GM10266 (cell line): ENCODE data around the gene MEGF8.
A peak's percentile ranks its signal among the peaks of the same experiment; 100 is the strongest.

ENCODE experiments used
- DNase-seq: peaks from one replicate; pipeline ENCODE4 v3.0.0; 2012; ENCODE audit errors: extremely low spot score
- TF ChIP-seq, protein P1 (sequence below): IDR thresholded peaks from 2 replicates; pipeline ENCODE4 v1.5.1; 2012; ENCODE audit warnings: mild to moderate bottlenecking, low read depth; ENCODE audit not compliant: control insufficient read depth, insufficient read depth; ENCODE audit errors: missing control alignments

Gene MEGF8

DNA sequence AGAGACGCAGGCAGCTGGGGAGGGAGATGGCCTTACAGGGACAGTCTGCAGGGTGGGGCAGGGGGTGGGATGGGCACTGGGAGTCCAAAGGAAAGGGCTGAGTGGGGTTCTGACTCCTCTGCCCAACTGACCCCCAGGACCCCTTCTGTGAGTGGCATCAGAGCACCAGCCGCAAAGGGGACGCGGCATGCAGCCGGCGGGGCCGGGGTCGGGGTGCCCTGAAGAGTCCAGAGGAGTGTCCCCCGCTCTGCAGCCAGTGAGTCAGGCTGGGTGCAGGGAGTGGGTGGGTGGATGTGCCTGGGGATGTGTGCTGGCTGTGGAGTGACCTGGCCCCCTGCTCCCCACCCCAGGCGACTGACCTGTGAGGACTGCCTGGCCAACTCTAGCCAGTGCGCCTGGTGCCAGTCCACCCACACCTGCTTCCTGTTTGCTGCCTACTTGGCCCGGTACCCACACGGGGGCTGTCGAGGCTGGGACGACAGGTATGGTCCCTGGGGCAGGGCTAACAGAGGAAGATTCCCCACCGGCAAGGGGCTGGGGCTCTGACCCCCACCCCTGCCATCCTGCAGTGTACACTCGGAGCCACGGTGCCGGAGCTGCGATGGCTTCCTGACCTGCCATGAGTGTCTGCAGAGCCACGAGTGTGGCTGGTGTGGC lies 25.8 kb downstream of the MEGF8 start:
- no peak for DNase-seq
- TF ChIP-seq, protein P1, sequence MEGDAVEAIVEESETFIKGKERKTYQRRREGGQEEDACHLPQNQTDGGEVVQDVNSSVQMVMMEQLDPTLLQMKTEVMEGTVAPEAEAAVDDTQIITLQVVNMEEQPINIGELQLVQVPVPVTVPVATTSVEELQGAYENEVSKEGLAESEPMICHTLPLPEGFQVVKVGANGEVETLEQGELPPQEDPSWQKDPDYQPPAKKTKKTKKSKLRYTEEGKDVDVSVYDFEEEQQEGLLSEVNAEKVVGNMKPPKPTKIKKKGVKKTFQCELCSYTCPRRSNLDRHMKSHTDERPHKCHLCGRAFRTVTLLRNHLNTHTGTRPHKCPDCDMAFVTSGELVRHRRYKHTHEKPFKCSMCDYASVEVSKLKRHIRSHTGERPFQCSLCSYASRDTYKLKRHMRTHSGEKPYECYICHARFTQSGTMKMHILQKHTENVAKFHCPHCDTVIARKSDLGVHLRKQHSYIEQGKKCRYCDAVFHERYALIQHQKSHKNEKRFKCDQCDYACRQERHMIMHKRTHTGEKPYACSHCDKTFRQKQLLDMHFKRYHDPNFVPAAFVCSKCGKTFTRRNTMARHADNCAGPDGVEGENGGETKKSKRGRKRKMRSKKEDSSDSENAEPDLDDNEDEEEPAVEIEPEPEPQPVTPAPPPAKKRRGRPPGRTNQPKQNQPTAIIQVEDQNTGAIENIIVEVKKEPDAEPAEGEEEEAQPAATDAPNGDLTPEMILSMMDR = no peak

DNA sequence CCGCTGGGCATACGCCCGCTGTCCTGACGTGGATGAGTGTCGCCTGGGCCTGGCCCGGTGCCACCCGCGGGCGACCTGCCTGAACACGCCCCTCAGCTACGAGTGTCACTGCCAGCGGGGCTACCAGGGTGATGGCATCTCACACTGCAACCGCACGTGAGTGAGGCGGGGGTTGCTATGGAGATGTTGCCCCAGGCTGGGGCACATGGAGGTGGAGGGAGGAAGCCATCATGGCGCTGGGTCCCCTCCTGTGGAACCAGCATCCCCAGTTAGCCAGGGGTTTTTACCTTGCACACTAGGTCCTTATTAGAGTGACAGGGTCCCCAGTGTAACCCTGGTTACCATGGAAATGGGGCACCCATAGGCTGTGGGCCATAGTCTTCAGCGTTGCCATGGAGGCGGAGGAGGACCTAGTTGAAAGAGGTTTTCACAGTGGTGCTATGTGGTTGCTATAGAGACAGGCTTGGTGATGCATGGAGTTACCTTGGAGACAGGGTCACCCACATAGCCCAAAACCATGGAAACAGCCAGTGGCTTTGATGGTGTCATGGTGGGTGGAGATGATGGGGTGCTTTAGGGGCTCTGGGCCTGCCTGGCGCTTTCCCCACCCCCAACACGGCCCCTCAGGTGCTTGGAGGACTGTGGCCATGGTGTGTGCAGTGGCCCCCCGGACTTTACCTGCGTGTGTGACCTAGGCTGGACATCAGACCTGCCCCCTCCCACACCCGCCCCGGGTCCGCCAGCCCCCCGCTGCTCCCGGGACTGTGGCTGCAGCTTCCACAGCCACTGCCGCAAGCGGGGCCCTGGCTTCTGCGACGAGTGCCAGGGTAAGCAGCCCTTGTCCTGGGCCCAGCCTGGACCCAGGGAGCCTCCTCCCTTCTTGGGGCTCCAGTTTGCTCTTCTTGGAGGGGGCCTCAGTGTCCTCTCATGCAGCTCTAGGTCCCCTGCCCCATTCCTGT lies 27.1 kb downstream of the MEGF8 start:
- DNase-seq = peak; percentile 78
- TF ChIP-seq, protein P1 = no peak

DNA sequence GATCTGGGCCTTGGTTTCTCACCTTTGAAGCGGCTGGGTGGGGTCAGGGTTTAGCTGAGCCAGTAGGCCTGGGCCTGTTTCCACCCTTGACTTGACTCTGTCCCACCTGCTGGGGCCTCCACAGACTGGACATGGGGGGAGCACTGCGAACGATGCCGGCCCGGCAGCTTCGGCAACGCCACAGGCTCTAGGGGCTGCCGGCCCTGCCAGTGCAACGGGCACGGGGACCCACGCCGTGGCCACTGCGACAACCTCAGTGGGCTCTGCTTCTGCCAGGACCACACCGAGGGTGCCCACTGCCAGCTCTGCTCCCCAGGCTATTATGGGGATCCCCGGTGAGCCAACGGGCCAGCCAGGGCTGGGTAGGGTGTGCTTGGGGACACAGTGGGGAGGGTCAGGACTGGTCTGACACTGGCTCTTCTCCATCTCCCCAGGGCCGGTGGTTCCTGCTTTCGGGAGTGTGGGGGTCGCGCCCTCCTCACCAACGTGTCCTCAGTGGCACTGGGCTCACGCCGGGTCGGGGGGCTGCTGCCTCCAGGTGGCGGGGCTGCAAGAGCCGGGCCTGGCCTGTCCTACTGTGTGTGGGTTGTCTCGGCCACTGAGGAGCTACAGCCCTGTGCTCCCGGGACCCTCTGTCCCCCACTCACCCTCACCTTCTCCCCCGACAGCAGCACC lies 28.0 kb downstream of the MEGF8 start:
- DNase-seq = no peak
- TF ChIP-seq, protein P1 = no peak

DNA sequence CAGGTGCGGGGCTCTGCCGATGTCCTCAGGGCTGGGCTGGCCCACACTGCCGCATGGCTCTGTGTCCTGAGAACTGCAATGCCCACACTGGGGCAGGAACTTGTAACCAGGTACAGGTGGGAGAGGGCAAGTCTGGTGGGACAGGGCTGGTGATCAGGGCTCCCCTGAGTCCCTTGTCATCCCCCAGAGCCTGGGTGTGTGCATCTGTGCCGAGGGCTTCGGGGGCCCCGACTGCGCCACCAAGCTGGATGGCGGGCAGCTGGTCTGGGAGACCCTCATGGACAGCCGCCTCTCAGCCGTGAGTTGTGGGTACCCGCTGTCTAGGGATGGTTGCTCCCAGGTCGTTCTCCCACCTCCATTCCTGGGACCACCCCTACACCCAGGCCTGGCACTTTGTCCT lies 30.5 kb downstream of the MEGF8 start:
- TF ChIP-seq, protein P1 = no peak

DNA sequence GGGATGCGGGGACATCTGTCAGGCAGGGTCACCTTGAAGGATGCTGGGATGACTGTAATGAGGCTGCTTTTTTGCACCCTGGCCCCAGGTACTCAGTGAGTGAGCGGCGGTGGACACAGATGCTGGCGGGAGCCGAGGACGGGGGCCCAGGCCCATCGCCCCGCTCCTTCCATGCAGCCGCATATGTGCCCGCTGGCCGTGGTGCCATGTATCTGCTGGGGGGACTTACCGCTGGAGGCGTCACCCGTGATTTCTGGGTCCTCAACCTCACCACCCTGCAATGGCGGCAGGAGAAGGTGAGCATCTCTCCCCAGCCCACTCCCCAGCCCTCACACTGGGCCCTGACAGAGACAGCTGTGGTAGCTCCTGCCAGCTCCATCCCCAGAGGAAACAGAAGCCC lies 31.3 kb downstream of the MEGF8 start:
- TF ChIP-seq, protein P1 = no peak
- DNase-seq = no peak

More for the DNA sequence above, 30.5 kb downstream of the MEGF8 start:
- no peak for DNase-seq

DNA sequence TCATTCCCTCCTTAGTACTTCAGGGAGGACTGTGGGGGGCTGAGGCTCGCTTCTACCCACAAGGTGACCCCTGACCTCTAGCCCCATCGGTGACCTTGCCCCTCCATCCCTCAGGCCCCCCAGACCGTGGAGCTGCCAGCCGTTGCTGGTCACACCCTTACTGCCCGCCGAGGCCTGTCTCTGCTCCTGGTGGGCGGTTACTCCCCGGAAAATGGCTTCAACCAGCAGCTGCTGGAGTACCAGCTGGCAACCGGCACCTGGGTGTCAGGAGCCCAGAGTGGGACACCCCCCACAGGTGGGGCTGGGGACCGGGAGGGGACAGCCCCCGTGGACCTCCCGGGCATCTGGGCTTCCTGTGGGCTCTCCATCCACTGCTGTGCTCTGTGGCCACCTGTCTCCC lies 31.9 kb downstream of the MEGF8 start:
- DNase-seq = no peak
- TF ChIP-seq, protein P1 = no peak
